Measurements from ENCODE around the gene KIF26B. TPM values are rescaled to one million over a fixed set of nuclear protein-coding genes. Genes with fewer than 3 reads are reported as not detected.
"Not testable (repeated sequence)": the region's sequence is repeated elsewhere in the genome, so short reads cannot be mapped to it uniquely, and the experiment has no call there.

Gene KIF26B
- total and polyA plus RNA-seq, 8 donors = 0.15 to 3.2 (median 0.89) TPM; not detected in 1

DNA sequence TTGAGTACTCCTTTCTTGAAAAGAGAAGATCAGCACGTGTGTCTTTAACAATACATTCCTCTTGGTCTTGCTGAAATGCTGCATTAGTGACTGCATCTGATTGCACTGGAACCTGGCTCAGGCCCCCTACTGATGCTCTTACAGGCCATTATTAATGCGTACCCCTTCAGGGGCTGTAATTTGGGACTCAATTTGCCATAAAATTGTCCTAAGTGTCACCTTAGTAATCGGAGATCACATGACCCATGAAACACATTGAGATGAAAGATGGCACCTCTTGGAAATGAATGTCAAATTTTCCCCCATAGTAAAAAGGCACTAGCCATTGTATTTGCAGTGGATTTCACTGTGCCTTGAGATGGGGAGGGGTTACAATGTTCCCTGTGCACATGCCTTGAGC, 563.3 kb downstream of the KIF26B start:
- Histone ChIP-seq H3K36me3 (no peaks in the 10 kb centered on the region), H3K4me3 (no peak overlapping the region), H3K27ac (no peak overlapping the region), H3K4me1 (no peaks in the 10 kb centered on the region), H3K27me3 (no peaks in the 10 kb centered on the region), H3K9me3 (no peaks in the 10 kb centered on the region)
- TF ChIP-seq, protein P1, sequence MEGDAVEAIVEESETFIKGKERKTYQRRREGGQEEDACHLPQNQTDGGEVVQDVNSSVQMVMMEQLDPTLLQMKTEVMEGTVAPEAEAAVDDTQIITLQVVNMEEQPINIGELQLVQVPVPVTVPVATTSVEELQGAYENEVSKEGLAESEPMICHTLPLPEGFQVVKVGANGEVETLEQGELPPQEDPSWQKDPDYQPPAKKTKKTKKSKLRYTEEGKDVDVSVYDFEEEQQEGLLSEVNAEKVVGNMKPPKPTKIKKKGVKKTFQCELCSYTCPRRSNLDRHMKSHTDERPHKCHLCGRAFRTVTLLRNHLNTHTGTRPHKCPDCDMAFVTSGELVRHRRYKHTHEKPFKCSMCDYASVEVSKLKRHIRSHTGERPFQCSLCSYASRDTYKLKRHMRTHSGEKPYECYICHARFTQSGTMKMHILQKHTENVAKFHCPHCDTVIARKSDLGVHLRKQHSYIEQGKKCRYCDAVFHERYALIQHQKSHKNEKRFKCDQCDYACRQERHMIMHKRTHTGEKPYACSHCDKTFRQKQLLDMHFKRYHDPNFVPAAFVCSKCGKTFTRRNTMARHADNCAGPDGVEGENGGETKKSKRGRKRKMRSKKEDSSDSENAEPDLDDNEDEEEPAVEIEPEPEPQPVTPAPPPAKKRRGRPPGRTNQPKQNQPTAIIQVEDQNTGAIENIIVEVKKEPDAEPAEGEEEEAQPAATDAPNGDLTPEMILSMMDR (IDR thresholded peaks at IDR 0.05) = no peak
- TF ChIP-seq POLR2AphosphoS5 (IDR thresholded peaks at IDR 0.05) = no peak
- no peak for TF ChIP-seq POLR2A (IDR thresholded peaks at IDR 0.05)
- TF ChIP-seq EP300 (IDR thresholded peaks at IDR 0.05) = no peak
- intact Hi-C loops (cut with DNase I; ENCODE audit: low total_unique reads) = no loop called here
- no peak for DNase-seq
- 76 to 87% (median 85%) methylated on average over 3 of the region's 3 CpGs for WGBS, 5 donors

DNA sequence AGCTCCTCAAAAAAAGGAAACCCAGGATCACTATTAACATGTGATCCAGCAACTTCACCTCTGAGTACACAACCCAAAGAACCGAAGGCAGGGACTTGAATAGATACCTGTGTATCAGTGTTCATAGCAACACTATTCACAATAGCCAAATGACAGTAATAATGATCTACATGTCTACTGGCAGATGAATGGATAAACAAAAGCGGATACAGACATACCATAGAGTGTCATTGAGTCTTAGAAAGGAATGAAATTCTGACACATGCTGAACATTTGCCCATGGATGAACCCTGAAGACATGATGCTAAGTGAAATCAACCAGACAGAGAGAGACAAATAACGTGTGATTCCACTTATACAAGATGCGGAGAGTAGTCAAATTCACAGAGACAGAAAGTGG, 564.2 kb downstream of the KIF26B start:
- TF ChIP-seq EP300 (IDR thresholded peaks at IDR 0.05) (no peak), POLR2A (IDR thresholded peaks at IDR 0.05) (no peak), POLR2AphosphoS5 (IDR thresholded peaks at IDR 0.05) (no peak)
- TF ChIP-seq, protein P1 (IDR thresholded peaks at IDR 0.05) = no peak
- DNase-seq = no peak
- H3K4me3 ChIP-seq = no peak overlapping the region
- H3K27ac ChIP-seq = no peak overlapping the region
- H3K9me3 ChIP-seq = peaks cover 0 to 3% (median 0%) of the 10 kb centered on the region in 4 donors
- 88 to 97% (median 93%) methylated on average over 4 of the region's 4 CpGs for WGBS, 5 donors
- H3K27me3 ChIP-seq = no peaks in the 10 kb centered on the region
- no peaks in the 10 kb centered on the region for H3K4me1 ChIP-seq
- H3K36me3 ChIP-seq = no peaks in the 10 kb centered on the region
- intact Hi-C loops (cut with DNase I; ENCODE audit: low total_unique reads) = no loop called here

DNA sequence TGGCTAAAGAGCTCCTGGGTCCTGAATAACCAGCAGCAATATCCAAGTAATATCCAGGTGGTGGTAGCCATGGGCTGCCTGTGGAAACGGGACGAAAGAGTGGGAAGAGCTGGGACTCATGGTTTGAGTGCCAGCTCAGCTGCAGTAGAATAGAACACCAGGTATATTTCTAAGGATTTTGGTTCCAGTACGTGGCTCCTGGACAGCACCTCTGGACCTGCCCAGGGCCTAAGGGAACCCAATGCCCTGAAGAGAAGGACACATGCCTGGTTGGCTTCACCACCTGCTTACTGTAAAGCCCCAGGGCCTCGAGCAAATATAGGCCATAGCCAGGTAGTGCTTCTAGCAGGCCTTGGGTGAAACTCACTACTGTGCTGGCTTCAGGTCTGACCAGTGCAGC, 566.7 kb downstream of the KIF26B start:
- no peak overlapping the region for H3K4me3 ChIP-seq

DNA sequence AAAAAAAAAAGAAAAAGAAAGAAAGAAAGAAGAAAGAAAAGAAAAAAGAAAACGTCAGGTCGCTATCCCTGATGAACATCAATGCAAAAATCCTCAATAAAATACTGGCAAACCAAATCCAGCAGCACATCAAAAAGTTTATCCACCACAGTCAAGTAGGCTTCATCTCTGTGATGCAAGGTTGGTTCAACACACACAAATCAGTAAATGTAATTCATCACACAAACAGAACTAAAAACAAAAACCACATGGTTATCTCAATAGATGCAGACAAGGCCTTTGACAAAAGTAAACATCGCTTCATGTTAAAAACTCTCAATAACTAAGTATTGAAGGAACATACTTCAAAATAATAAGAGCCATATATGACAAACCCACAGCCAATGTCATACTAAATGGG, 573.2 kb downstream of the KIF26B start:
- 94 to 98% (median 97%) methylated on average over 3 of the region's 3 CpGs for WGBS, 5 donors
- H3K36me3 ChIP-seq; intact Hi-C loops (cut with DNase I; ENCODE audit: low total_unique reads); H3K27ac ChIP-seq; H3K4me3 ChIP-seq; H3K27me3 ChIP-seq; H3K4me1 ChIP-seq; DNase-seq: not testable (repeated sequence)
- H3K9me3 ChIP-seq = peaks cover 0 to 46% (median 18%) of the 10 kb centered on the region in 4 donors

More for the DNA sequence above, 566.7 kb downstream of the KIF26B start:
- intact Hi-C loops (cut with DNase I; ENCODE audit: low total_unique reads) = no loop called here
- Histone ChIP-seq H3K27me3 (no peaks in the 10 kb centered on the region), H3K9me3 (peaks cover 0 to 7% (median under 1%) of the 10 kb centered on the region in 4 donors), H3K27ac (no peak overlapping the region), H3K4me1 (no peaks in the 10 kb centered on the region), H3K36me3 (no peaks in the 10 kb centered on the region)
- WGBS, 5 donors = 62 to 95% (median 82%) methylated on average over 4 of the region's 4 CpGs
- no peak for DNase-seq
- TF ChIP-seq EP300 (IDR thresholded peaks at IDR 0.05) = no peak
- TF ChIP-seq POLR2AphosphoS5 (IDR thresholded peaks at IDR 0.05) = no peak
- TF ChIP-seq, protein P1 (IDR thresholded peaks at IDR 0.05) = no peak
- no peak for TF ChIP-seq POLR2A (IDR thresholded peaks at IDR 0.05)

DNA sequence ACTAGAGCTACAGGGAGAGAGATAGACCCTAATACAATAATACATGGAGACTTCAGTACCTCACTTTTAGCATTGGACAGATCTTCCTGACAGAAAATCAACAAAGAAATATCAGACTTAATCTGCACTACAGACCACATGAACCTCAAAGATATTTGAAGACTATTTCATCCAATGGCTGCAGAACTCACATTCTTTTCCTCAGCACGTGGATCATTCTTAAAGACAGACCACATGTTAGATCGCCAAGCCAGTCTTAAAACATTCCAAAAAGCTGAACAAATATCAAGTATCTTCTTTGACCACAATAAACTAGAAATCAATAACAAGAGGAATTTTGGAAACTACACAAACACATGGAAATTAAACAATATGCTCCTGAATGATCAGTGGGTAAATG, 576.0 kb downstream of the KIF26B start:
- no peak overlapping the region for H3K4me3 ChIP-seq
- no peak overlapping the region for H3K27ac ChIP-seq
- intact Hi-C loops (cut with DNase I; ENCODE audit: low total_unique reads) = no loop called here
- WGBS, 5 donors = 79 to 90% (median 86%) methylated on average over 2 of the region's 2 CpGs
- peaks cover 0 to 55% (median 15%) of the 10 kb centered on the region in 4 donors for H3K9me3 ChIP-seq
- no peak for DNase-seq
- H3K27me3 ChIP-seq = no peaks in the 10 kb centered on the region
- no peaks in the 10 kb centered on the region for H3K4me1 ChIP-seq
- TF ChIP-seq POLR2A (IDR thresholded peaks at IDR 0.05) = no peak
- TF ChIP-seq EP300 (IDR thresholded peaks at IDR 0.05) = no peak
- TF ChIP-seq POLR2AphosphoS5 (IDR thresholded peaks at IDR 0.05) = no peak
- TF ChIP-seq, protein P1 (IDR thresholded peaks at IDR 0.05) = no peak
- H3K36me3 ChIP-seq = no peaks in the 10 kb centered on the region

DNA sequence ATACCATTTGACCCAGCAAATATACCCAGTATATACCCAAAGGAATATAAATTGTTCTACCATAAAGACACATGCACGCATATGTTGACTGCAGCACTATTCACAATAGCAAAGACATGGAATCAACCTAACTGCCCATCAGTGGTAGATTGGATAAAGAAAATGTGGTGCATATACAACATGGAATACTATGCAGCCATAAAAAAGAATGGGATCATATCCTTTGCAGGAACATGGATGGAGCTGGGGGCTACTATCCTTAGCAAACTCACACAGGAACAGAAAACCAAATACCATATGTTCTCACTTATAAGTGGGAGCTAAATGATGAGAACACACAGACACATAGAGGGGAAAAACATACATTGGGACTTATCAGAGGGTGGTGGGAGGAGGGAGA, 585.6 kb downstream of the KIF26B start:
- 96 to 100% (median 100%) methylated on average over 1 of the region's 1 CpG for WGBS, 5 donors
- H3K27me3 ChIP-seq; H3K4me3 ChIP-seq; H3K9me3 ChIP-seq; H3K36me3 ChIP-seq; DNase-seq; H3K27ac ChIP-seq; H3K4me1 ChIP-seq; intact Hi-C loops (cut with DNase I; ENCODE audit: low total_unique reads): not testable (repeated sequence)

All from stomach (tissue), 9 donors.